GM12878 (cell line): ENCODE data around the gene WWOX. TPM values are rescaled to one million over a fixed set of nuclear protein-coding genes. Genes with fewer than 3 reads are reported as not detected.

ENCODE experiments used
- ATAC-seq: fragments of 200-7000 bp; cut with Tn5 transposase; 3 replicates; pipeline ENCODE4 v1.9.1; 2020; ENCODE audit warnings: mild to moderate bottlenecking, moderate library complexity
- BruUV-seq: library from RNA; stranded (reverse); fragments of 400-500 nt; replicated peaks from 2 replicates; lab custom pipeline; 2021; lab: Mats Ljungman, UMichigan
- CTCF ChIA-PET: fragments of 300-600 bp; sonication (Branson Sonifier 250); formaldehyde crosslinking; extraction: SDS; loops from one replicate; lab custom pipeline; 2021; ENCODE audit warnings: inconsistent platforms; lab: Yijun Ruan, JAX
- POLR2A ChIA-PET: fragments of 350-600 bp; formaldehyde crosslinking; extraction: SDS; loops from one replicate; lab custom pipeline; 2021; ENCODE audit warnings: inconsistent platforms; lab: Charles Lee
- RAD21 ChIA-PET: fragments of 300-600 bp; sonication (Branson Sonifier 250); formaldehyde crosslinking; loops from one replicate; lab custom pipeline; 2023; ENCODE audit warnings: antibody characterized with exemption; ENCODE audit not compliant: unreplicated experiment; lab: Charles Lee
- SMC1A ChIA-PET: fragments of 300-600 bp; sonication (Branson Sonifier 250); formaldehyde crosslinking; loops from one replicate; lab custom pipeline; 2023; ENCODE audit not compliant: unreplicated experiment, uncharacterized antibody; lab: Charles Lee
- DNase-seq: peaks from one replicate; pipeline ENCODE4 v3.0.0-alpha.2; 2011; ENCODE audit warnings: low read depth, low spot score
- FAIRE-seq: peaks from 3 replicates; lab custom pipeline; 2011; peaks lifted over from hg19 to GRCh38; lab: Jason Lieb, UNC
- H2AFZ ChIP-seq: 2 replicates; pipeline ENCODE4 v1.6.0; 2011; ENCODE audit warnings: low read depth, low read length, control low read depth; ENCODE audit not compliant: control insufficient read depth
- H3K27ac ChIP-seq: 2 replicates; pipeline ENCODE4 v1.5.1; 2011; ENCODE audit warnings: control low read depth; ENCODE audit not compliant: control insufficient read depth, insufficient read depth
- H3K27me3 ChIP-seq, 2 experiments: replicated peaks in 1 of 2; 2 replicates each; pipeline versions ENCODE4 v1.6.0 to v1.6.1; 2011; ENCODE audit warnings: low read length in 1 of 2; ENCODE audit not compliant: control insufficient read depth in 2 of 2, insufficient read depth in 2 of 2
- H3K36me3 ChIP-seq, 2 experiments: 2 replicates each; pipeline ENCODE4 v1.5.1; 2011; ENCODE audit warnings: low read length in 1 of 2; ENCODE audit not compliant: control insufficient read depth in 2 of 2, insufficient read depth in 2 of 2
- H3K4me1 ChIP-seq: 2 replicates; pipeline ENCODE4 v1.6.1; 2011; ENCODE audit warnings: mild to moderate bottlenecking, low read length, moderate library complexity, mixed read lengths; ENCODE audit not compliant: control insufficient read depth, insufficient read depth
- H3K4me2 ChIP-seq: 2 replicates; pipeline ENCODE4 v1.6.0; 2011; ENCODE audit warnings: control low read depth; ENCODE audit not compliant: control insufficient read depth, insufficient read depth
- H3K4me3 ChIP-seq: fragments of 200-600 bp; sonication (generic); 2 replicates; pipeline ENCODE4 v1.5.1; 2016
- H3K79me2 ChIP-seq: 2 replicates; pipeline ENCODE4 v1.6.0; 2011; ENCODE audit warnings: low read length; ENCODE audit not compliant: control insufficient read depth, insufficient read depth
- H3K9ac ChIP-seq: 2 replicates; pipeline ENCODE4 v1.8.0; 2011; ENCODE audit warnings: low read length, control low read depth, mixed read lengths; ENCODE audit not compliant: control insufficient read depth, insufficient read depth
- H3K9me3 ChIP-seq: replicated peaks from 3 replicates; pipeline ENCODE4 v1.5.1; 2011; ENCODE audit warnings: mild to moderate bottlenecking, low read length; ENCODE audit not compliant: control insufficient read depth, insufficient read depth
- H4K20me1 ChIP-seq: 2 replicates; pipeline ENCODE4 v1.6.0; 2011; ENCODE audit not compliant: control insufficient read depth, insufficient read depth
- IRF3 ChIP-seq: fragments of 450-650 bp; IDR thresholded peaks from 2 replicates; pipeline ENCODE4 v1.6.1; 2014; ENCODE audit warnings: mild to moderate bottlenecking
- KAT2A ChIP-seq: conservative IDR thresholded peaks from 2 replicates; pipeline ENCODE4 v1.6.1; 2011; ENCODE audit warnings: low read depth, low read length; ENCODE audit not compliant: control insufficient read depth
- POLR2A ChIP-seq: IDR thresholded peaks from 2 replicates; pipeline ENCODE4 v1.6.1; 2011; ENCODE audit warnings: low read depth, mild to moderate bottlenecking, low read length
- TAF1 ChIP-seq: IDR thresholded peaks from 2 replicates; pipeline ENCODE4 v1.6.1; 2011; ENCODE audit warnings: mild to moderate bottlenecking, low read depth, low read length, borderline replicate concordance
- ZNF687 ChIP-seq: fragments of 450-650 bp; IDR thresholded peaks from 2 replicates; pipeline ENCODE4 v1.6.1; 2017; ENCODE audit warnings: mild to moderate bottlenecking, moderate library complexity
- WGBS: methylation state at CpG from one replicate; pipeline ENCODE4 v1.1.6; 2016; ENCODE audit warnings: low lambda C conversion rate; ENCODE audit not compliant: insufficient replicate concordance, insufficient coverage; ENCODE audit errors: missing lambda C conversion rate; 5-methylcytosine and 5-hydroxymethylcytosine counted together
- in situ Hi-C: fragments of 300-500 bp; cut with MboI; formaldehyde crosslinking; loops from 9 replicates; pipeline ENCODE4 v1.14.3; 2018; ENCODE audit warnings: mixed read lengths
- intact Hi-C: fragments of 100-400 bp; cut with micrococcal nuclease; formaldehyde crosslinking; loops from one replicate; pipeline ENCODE4 v1.14.2; 2022; ENCODE audit not compliant: unreplicated experiment
- polyA plus RNA-seq, 11 experiments: library from polyadenylated mRNA; depleted of rRNA in 4 of 11; unstranded in 6 of 11; stranded (reverse) in 5 of 11; fragments of >200 nt; fragmentation: Nextera tagmentation in 4 of 11; fragmentation: Illumina TruSeq in 1 of 11; extraction: Ambion mirVana in 4 of 11; extraction: Trizol in 1 of 11; gene quantifications; 1 replicate in 1 of 11; 2 replicates in 10 of 11; pipeline versions ENCODE4 v1.2.1 to v1.2.3, GENCODE V29; 2011 to 2016; ENCODE audit warnings: inconsistent platforms in 2 of 11, missing spikeins in 2 of 11, low read depth in 1 of 11
- total RNA-seq, 4 experiments: library from RNA; depleted of rRNA in 3 of 4; stranded (reverse); fragments of >200 nt in 3 of 4; fragmentation: Illumina TruSeq in 1 of 4; extraction: Trizol in 1 of 4; gene quantifications; 2 replicates each; pipeline versions ENCODE4 v1.2.1 to v1.2.3, GENCODE V29; 2013 to 2021

The WWOX gene
- total and polyA plus RNA-seq, 10 of the 15 experiments (the other 5 are each of a cell fraction or from before 2014, with no cell fraction given), result 2.8 to 24.4 (median 17.8) TPM

- POLR2A ChIA-PET, result no interaction called here
- RAD21 ChIA-PET, result no interaction called here
- no peaks in the 10 kb centered on the region; a peak in 1 of 4 replicates for H3K27me3 ChIP-seq
- no peak for TF ChIP-seq TAF1
- TF ChIP-seq ZNF687, result no peak
- TF ChIP-seq KAT2A, result no peak
- TF ChIP-seq IRF3, result no peak
- TF ChIP-seq POLR2A, result no peak
- WGBS, result 25% methylated on average over 2 of the region's 2 CpGs
- CTCF ChIA-PET, result no interaction called here
- intact Hi-C loops (no loop called here), in situ Hi-C loops (no loop called here)
- FAIRE-seq (no peak), DNase-seq (no peak), ATAC-seq (no peak)
- no peaks in the 10 kb centered on the region for H3K36me3 ChIP-seq
- no peaks in the 10 kb centered on the region for H3K9me3 ChIP-seq
- no peaks in the 10 kb centered on the region for H3K79me2 ChIP-seq
- no peaks in the 10 kb centered on the region for H3K4me1 ChIP-seq
- no peak overlapping the region for H2AFZ ChIP-seq
- H3K4me3 ChIP-seq, result no peak overlapping the region
- no peaks in the 10 kb centered on the region for H4K20me1 ChIP-seq
- SMC1A ChIA-PET, result interaction anchor here (1.2 kb wide), 1 partner anchor 9 kb away, joined by 3 read pairs; no protein-coding TSS in a partner anchor
- no peak overlapping the region for H3K27ac ChIP-seq
- H3K4me2 ChIP-seq, result no peak overlapping the region
- no peak overlapping the region for H3K9ac ChIP-seq
- BruUV-seq, result no TSS peak
Observed at GRCh38 chr16:79167893-79168292, 1068.4 kb downstream of the WWOX start.
